DOHH2 (cell line): ENCODE data around the gene QSOX2.

Experiments used
- H3F3A ChIP-seq: fragments of 200-600 bp; sonication (generic), shearing (Covaris generic); 2 replicates; pipeline ENCODE4 v1.6.0; 2016; ENCODE audit warnings: antibody characterized with exemption, mild to moderate bottlenecking; ENCODE audit not compliant: control insufficient read depth, insufficient read depth
- H3K27ac ChIP-seq: fragments of 200-600 bp; sonication (generic); 2 replicates; pipeline ENCODE4 v1.5.1; 2014; ENCODE audit warnings: low read depth, mild to moderate bottlenecking, low read length, moderate library complexity
- H3K27me3 ChIP-seq: fragments of 200-600 bp; sonication (generic); 2 replicates; pipeline ENCODE4 v1.6.1; 2014; ENCODE audit warnings: mild to moderate bottlenecking, low read length, mixed read lengths; ENCODE audit not compliant: control insufficient read depth
- H3K36me3 ChIP-seq: fragments of 200-600 bp; sonication (generic); 2 replicates; pipeline ENCODE4 v1.6.1; 2014; ENCODE audit warnings: mild to moderate bottlenecking, low read length, moderate library complexity, mixed read lengths; ENCODE audit not compliant: control insufficient read depth
- H3K4me1 ChIP-seq: fragments of 200-600 bp; sonication (generic); 2 replicates; pipeline ENCODE4 v1.6.1; 2014; ENCODE audit warnings: mild to moderate bottlenecking, low read length, mixed read lengths; ENCODE audit not compliant: control insufficient read depth
- H3K4me2 ChIP-seq: fragments of 200-600 bp; sonication (generic); 2 replicates; pipeline ENCODE4 v1.6.0; 2014; ENCODE audit warnings: mild to moderate bottlenecking, low read length, moderate library complexity
- H3K4me3 ChIP-seq: fragments of 200-600 bp; sonication (generic); 2 replicates; pipeline ENCODE4 v1.5.1; 2014; ENCODE audit warnings: mild to moderate bottlenecking, low read length, mixed read lengths
- H3K79me2 ChIP-seq: fragments of 200-600 bp; sonication (generic); 2 replicates; pipeline ENCODE4 v1.6.1; 2014; ENCODE audit warnings: mild to moderate bottlenecking, low read length, mixed read lengths; ENCODE audit not compliant: control insufficient read depth
- H3K9me2 ChIP-seq: fragments of 200-600 bp; sonication (generic); replicated peaks from 2 replicates; pipeline ENCODE4 v1.6.1; 2014; ENCODE audit warnings: mild to moderate bottlenecking, low read length, mixed read lengths; ENCODE audit not compliant: control insufficient read depth
- H3K9me3 ChIP-seq: fragments of 200-600 bp; sonication (generic); 2 replicates; pipeline ENCODE4 v1.6.1; 2014; ENCODE audit warnings: antibody characterized with exemption, low read length, mixed read lengths; ENCODE audit not compliant: control insufficient read depth, insufficient read depth
- H4K20me1 ChIP-seq: fragments of 200-600 bp; sonication (generic); 2 replicates; pipeline ENCODE4 v1.6.0; 2014; ENCODE audit warnings: low read depth, mild to moderate bottlenecking, antibody characterized with exemption, low read length, moderate library complexity; ENCODE audit not compliant: control insufficient read depth, insufficient read depth
- EZH2phosphoT487 ChIP-seq: fragments of 200-600 bp; sonication (generic); IDR thresholded peaks from 2 replicates; pipeline ENCODE4 v1.6.1; 2017; ENCODE audit warnings: borderline replicate concordance, mild to moderate bottlenecking, antibody characterized with exemption, low read length, moderate library complexity, mixed read lengths
- TF ChIP-seq, protein P1 (sequence below): fragments of 200-600 bp; sonication (generic); IDR thresholded peaks from one replicate; pipeline ENCODE4 v1.5.1; 2014; ENCODE audit warnings: antibody characterized with exemption, mild to moderate bottlenecking, low read depth, low read length; ENCODE audit not compliant: poor library complexity, severe bottlenecking

The QSOX2 gene

GRCh38 chr9:136200424-136200823 is 45.2 kb downstream of the QSOX2 start:
- Histone ChIP-seq H3K9me2 (no peaks in the 10 kb centered on the region), H3K4me2 (no peak overlapping the region), H3K4me3 (no peak overlapping the region), H3F3A (no peaks in the 10 kb centered on the region), H3K27me3 (peaks cover 11% of the 10 kb centered on the region), H3K27ac (no peak overlapping the region), H3K36me3 (peaks cover under 1% of the 10 kb centered on the region; the same call in 1 of the 2 replicates), H3K79me2 (no peaks in the 10 kb centered on the region), H3K4me1 (peaks cover 28% of the 10 kb centered on the region), H4K20me1 (peaks cover 9% of the 10 kb centered on the region; the same call in 1 of the 2 replicates), H3K9me3 (no peaks in the 10 kb centered on the region)
- TF ChIP-seq EZH2phosphoT487: no peak
- TF ChIP-seq, protein P1, sequence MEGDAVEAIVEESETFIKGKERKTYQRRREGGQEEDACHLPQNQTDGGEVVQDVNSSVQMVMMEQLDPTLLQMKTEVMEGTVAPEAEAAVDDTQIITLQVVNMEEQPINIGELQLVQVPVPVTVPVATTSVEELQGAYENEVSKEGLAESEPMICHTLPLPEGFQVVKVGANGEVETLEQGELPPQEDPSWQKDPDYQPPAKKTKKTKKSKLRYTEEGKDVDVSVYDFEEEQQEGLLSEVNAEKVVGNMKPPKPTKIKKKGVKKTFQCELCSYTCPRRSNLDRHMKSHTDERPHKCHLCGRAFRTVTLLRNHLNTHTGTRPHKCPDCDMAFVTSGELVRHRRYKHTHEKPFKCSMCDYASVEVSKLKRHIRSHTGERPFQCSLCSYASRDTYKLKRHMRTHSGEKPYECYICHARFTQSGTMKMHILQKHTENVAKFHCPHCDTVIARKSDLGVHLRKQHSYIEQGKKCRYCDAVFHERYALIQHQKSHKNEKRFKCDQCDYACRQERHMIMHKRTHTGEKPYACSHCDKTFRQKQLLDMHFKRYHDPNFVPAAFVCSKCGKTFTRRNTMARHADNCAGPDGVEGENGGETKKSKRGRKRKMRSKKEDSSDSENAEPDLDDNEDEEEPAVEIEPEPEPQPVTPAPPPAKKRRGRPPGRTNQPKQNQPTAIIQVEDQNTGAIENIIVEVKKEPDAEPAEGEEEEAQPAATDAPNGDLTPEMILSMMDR: no peak

- H3F3A ChIP-seq: no peaks in the 10 kb centered on the region
- peaks cover 26% of the 10 kb centered on the region for H3K4me1 ChIP-seq
- no peaks in the 10 kb centered on the region for H3K36me3 ChIP-seq
- H3K4me3 ChIP-seq: no peak overlapping the region
- H3K27ac ChIP-seq: no peak overlapping the region
- no peaks in the 10 kb centered on the region for H3K79me2 ChIP-seq
- no peak for TF ChIP-seq EZH2phosphoT487
- H3K9me3 ChIP-seq: no peaks in the 10 kb centered on the region
- H3K9me2 ChIP-seq: no peaks in the 10 kb centered on the region
- H4K20me1 ChIP-seq: 0 out of 2 replicates have a peak, but pooled peaks cover 9% of the 10 kb centered on the region
- peaks cover 11% of the 10 kb centered on the region for H3K27me3 ChIP-seq
- no peak overlapping the region for H3K4me2 ChIP-seq
These were observed 46.0 kb downstream of the QSOX2 start for GRCh38 chr9:136199391-136200288.

DNA sequence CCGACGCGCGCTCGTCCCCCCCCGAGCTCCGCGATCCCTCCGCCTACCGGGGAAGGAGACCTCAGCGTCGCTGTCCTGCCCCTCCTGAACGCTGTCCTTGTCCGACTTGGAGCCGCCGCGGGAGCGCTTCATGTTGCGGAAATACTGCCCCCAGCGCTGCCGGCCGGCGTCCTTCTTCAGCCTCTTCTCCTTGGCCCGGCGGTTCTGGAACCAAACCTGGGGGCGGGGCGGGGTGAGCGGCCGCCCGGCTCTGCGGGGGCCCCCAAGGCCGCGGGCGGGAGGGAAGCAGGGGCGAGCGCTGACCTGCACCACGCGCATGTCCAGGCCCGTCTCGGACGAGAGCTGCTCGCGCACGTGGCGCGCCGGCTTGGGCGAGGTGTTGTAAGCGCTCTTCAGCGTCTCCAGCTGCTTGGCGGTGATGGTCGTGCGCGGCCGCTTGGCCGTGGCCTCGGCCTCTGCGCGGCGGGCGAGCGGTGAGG is 47.0 kb downstream of the QSOX2 start:
- H3K27ac ChIP-seq: no peak overlapping the region
- no peaks in the 10 kb centered on the region for H3K9me3 ChIP-seq
- peaks cover 26% of the 10 kb centered on the region for H3K4me1 ChIP-seq
- H3K36me3 ChIP-seq: no peaks in the 10 kb centered on the region
- no peaks in the 10 kb centered on the region for H3F3A ChIP-seq
- H3K4me2 ChIP-seq: no peak overlapping the region
- TF ChIP-seq, protein P1: no peak
- no peak for TF ChIP-seq EZH2phosphoT487
- no peaks in the 10 kb centered on the region for H3K79me2 ChIP-seq
- H3K27me3 ChIP-seq: peaks cover 5% of the 10 kb centered on the region
- no peaks in the 10 kb centered on the region for H3K9me2 ChIP-seq
- no peak overlapping the region for H3K4me3 ChIP-seq
- no peaks in the 10 kb centered on the region for H4K20me1 ChIP-seq
